Parathyroid adenoma (tissue), 2 donors: ENCODE results near the gene PYDC1.

Experiments used
- H2AFZ ChIP-seq: fragments of 300-600 bp; sonication (generic); one replicate; pipeline ENCODE4 v1.7.0; 2017; ENCODE audit warnings: antibody characterized with exemption, mild to moderate bottlenecking
- H3K27ac ChIP-seq: fragments of 300-600 bp; sonication (generic); one replicate; pipeline ENCODE4 v1.7.0; 2017
- H3K27me3 ChIP-seq: fragments of 300-600 bp; sonication (generic); one replicate; pipeline ENCODE4 v1.7.0; 2017; ENCODE audit warnings: low read length; ENCODE audit not compliant: control insufficient read depth, insufficient read depth
- H3K36me3 ChIP-seq: fragments of 300-600 bp; sonication (generic); one replicate; pipeline ENCODE4 v1.7.0; 2017; ENCODE audit warnings: low read length; ENCODE audit not compliant: control insufficient read depth, insufficient read depth
- H3K4me1 ChIP-seq: fragments of 300-600 bp; sonication (generic); one replicate; pipeline ENCODE4 v1.7.0; 2017; ENCODE audit warnings: control low read depth
- H3K4me2 ChIP-seq: fragments of 300-600 bp; sonication (generic); one replicate; pipeline ENCODE4 v1.7.0; 2017; ENCODE audit warnings: low read length
- H3K4me3 ChIP-seq: fragments of 300-600 bp; sonication (generic); one replicate; pipeline ENCODE4 v1.7.0; 2017; ENCODE audit warnings: low read depth, low read length
- H3K79me2 ChIP-seq: fragments of 300-600 bp; sonication (generic); one replicate; pipeline ENCODE4 v1.7.0; 2017; ENCODE audit warnings: control low read depth
- H3K9ac ChIP-seq: fragments of 300-600 bp; sonication (generic); one replicate; pipeline ENCODE4 v1.7.0; 2017; ENCODE audit warnings: mild to moderate bottlenecking
- H3K9me3 ChIP-seq: fragments of 300-600 bp; sonication (generic); one replicate; pipeline ENCODE4 v1.7.0; 2017; ENCODE audit warnings: low read length; ENCODE audit not compliant: control insufficient read depth
- CTCF ChIP-seq: fragments of 300-600 bp; sonication (generic); IDR thresholded peaks from one replicate; pipeline ENCODE4 v1.7.0; 2017; ENCODE audit warnings: antibody characterized with exemption, mild to moderate bottlenecking
- donor health status: primary hyperparathyroidism.

Gene PYDC1

GRCh38 chr16:31194898-31195297, 22.0 kb downstream of the PYDC1 start:
- Histone ChIP-seq H2AFZ (no peak overlapping the region), H3K9me3 (no peaks in the 10 kb centered on the region), H3K4me3 (no peak overlapping the region), H3K36me3 (no peaks in the 10 kb centered on the region), H3K4me1 (no peaks in the 10 kb centered on the region), H3K9ac (no peak overlapping the region), H3K27ac (no peak overlapping the region), H3K4me2 (no peak overlapping the region), H3K27me3 (no peaks in the 10 kb centered on the region), H3K79me2 (no peaks in the 10 kb centered on the region)
- no peak for TF ChIP-seq CTCF

DNA sequence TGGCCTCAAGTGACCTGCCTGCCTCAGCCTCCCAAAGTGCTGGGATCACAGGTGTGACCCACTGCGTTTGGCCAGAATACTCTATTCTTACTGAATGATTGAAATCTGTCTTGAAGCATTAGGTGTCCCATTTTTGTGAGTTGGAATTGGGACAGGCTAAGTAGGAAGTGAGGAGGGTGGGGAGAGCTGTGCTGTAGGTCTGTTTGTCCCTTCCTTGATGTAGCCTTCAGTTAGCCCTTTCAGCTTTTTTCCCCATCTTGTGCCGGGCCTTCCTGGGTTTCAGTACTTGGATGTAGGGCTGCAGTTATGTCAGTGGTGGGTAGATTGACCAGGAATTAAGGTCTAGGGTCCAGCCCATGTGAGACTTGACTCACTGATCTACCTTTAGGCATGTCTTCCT, 23.1 kb downstream of the PYDC1 start:
- Histone ChIP-seq H3K9me3 (no peaks in the 10 kb centered on the region), H3K27me3 (no peaks in the 10 kb centered on the region), H3K4me1 (no peaks in the 10 kb centered on the region), H3K9ac (no peak overlapping the region), H3K36me3 (no peaks in the 10 kb centered on the region), H2AFZ (no peak overlapping the region), H3K27ac (no peak overlapping the region), H3K79me2 (no peaks in the 10 kb centered on the region), H3K4me2 (no peak overlapping the region), H3K4me3 (no peak overlapping the region)
- no peak for TF ChIP-seq CTCF

DNA sequence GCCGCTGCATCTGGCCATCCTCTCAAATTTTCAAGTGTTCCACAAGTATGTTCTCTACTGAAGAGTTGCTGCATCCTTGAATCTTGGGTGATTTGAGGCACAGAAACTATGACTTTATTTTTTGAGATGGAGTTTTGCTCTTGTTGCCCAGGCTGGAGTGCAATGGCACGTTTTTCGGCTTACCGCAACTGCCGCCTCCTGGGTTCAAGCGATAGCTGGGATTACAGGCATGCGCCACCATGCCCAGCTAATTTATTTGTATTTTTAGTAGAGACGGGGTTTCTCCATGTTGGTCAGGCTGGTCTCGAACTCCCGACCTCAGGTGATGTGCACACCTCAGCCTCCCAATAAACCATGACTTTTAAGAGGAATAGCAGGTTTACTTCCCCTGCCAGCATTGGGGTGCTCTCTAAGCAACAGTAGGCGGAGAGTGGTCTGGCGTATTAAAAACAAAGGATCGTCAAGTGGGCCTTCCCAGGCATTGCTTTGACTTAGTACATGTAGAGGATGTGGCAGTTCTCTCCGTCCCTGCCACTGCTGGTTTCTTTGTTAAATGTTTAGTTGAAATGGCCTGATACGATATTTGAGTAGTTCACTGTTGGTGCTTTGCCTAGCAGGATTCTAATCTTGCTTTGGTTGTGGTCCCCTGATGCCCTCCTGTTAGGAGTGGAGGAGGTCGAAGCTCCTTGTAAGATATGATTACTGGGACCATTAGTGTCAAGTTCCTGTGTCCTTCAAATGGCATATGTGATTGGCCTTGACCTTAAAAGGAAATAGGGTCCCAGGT, 23.9 kb downstream of the PYDC1 start:
- no peak for TF ChIP-seq CTCF
- Histone ChIP-seq H3K4me1 (no peaks in the 10 kb centered on the region), H3K27ac (no peak overlapping the region), H3K4me2 (no peak overlapping the region), H3K36me3 (no peaks in the 10 kb centered on the region), H2AFZ (no peak overlapping the region), H3K27me3 (no peaks in the 10 kb centered on the region), H3K4me3 (no peak overlapping the region), H3K9me3 (no peaks in the 10 kb centered on the region), H3K79me2 (no peaks in the 10 kb centered on the region), H3K9ac (no peak overlapping the region)

DNA sequence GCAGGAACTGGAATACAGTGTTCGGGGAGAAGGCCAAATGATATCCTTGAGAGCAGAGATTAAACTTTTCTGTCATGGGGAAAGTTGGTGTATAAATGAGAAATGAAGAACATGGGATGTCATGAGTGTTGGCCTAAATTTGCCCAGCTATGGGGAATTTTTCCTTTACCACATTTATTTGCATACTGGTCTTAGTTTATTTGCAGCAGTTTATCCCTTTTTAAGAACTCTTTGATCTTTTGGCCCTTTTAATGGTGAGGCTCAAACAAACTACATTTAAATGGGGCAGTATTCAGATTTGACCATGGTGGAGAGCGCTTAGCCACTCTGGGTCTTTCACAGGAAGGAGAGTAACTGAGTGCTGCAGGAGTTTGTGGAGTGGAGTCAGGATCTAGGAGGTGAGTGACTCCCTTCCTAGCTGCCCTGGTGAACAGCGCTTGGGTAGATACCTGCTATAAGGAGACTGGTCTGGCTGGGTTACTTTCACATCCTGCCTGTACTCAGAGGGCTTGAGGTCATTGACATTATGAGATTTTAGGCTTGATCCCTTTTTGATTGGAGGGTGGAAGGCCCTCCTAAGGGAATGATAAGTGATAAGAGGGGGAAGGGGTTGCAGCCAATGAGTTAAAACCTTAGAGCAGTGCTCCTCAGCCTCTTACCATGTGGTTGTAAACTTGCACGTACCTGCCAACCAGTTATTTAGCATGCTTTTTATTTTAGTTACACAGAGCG, 25.1 kb downstream of the PYDC1 start:
- Histone ChIP-seq H3K27me3 (no peaks in the 10 kb centered on the region), H3K9me3 (no peaks in the 10 kb centered on the region), H2AFZ (no peak overlapping the region), H3K4me3 (no peak overlapping the region), H3K79me2 (no peaks in the 10 kb centered on the region), H3K4me1 (no peaks in the 10 kb centered on the region), H3K36me3 (no peaks in the 10 kb centered on the region), H3K4me2 (no peak overlapping the region), H3K9ac (no peak overlapping the region), H3K27ac (peak overlapping the region; percentile 9)
- no peak for TF ChIP-seq CTCF
